Lower lobe of right lung (tissue), 2 donors: ENCODE results near the gene ATP6V0A1. TPM values are rescaled to one million over a fixed set of nuclear protein-coding genes. Genes with fewer than 3 reads are reported as not detected.

ENCODE experiments used
- ATAC-seq, 2 donors: fragments of 200-7000 bp; cut with Tn5 transposase; one replicate each; pipeline ENCODE4 v1.9.1; 2020 to 2022; ENCODE audit warnings: mild to moderate bottlenecking in 2 of 2, moderate library complexity in 2 of 2
- DNase-seq: peaks from one replicate; pipeline ENCODE4 v3.0.0-alpha.2; 2020
- H3K27ac ChIP-seq: fragments of 200-600 bp; one replicate; pipeline ENCODE4 v1.8.0; 2022
- H3K27me3 ChIP-seq: fragments of 200-600 bp; one replicate; pipeline ENCODE4 v1.8.0; 2022; ENCODE audit warnings: low read depth
- H3K36me3 ChIP-seq: fragments of 200-600 bp; one replicate; pipeline ENCODE4 v1.8.0; 2022; ENCODE audit warnings: mild to moderate bottlenecking
- H3K4me1 ChIP-seq: fragments of 200-600 bp; one replicate; pipeline ENCODE4 v1.8.0; 2022
- H3K4me3 ChIP-seq: fragments of 200-600 bp; one replicate; pipeline ENCODE4 v1.8.0; 2022; ENCODE audit warnings: mild to moderate bottlenecking
- H3K9me3 ChIP-seq: fragments of 200-600 bp; one replicate; pipeline ENCODE4 v1.8.0; 2022
- CTCF ChIP-seq: fragments of 200-600 bp; IDR thresholded peaks from one replicate; pipeline ENCODE4 v1.8.0; 2022; ENCODE audit warnings: antibody characterized with exemption, mild to moderate bottlenecking
- intact Hi-C: fragments of 100-400 bp; cut with DNase I; formaldehyde crosslinking; loops from one replicate; pipeline ENCODE4 v1.11.0; 2022
- total RNA-seq: library from RNA; stranded (reverse); fragmentation: NEBNext Ultra II Directional; extraction: Animal tissue kit (Norgen Biotek cat#: 25700); gene quantifications from one replicate; pipeline ENCODE4 v1.2.1, GENCODE V29; 2021
- donor health status: DM: no; HTN: yes; CAD: no; lungs with severe emphysema.

The ATP6V0A1 gene
- total RNA-seq, 1 donor from 2014 or later, result 107 TPM

- Histone ChIP-seq H3K4me1 (peaks cover 63% of the 10 kb centered on the region), H3K27me3 (no peaks in the 10 kb centered on the region), H3K9me3 (no peaks in the 10 kb centered on the region)
These were observed 1.4 kb upstream of the ATP6V0A1 start for GRCh38 chr17:42457107-42457792.

GRCh38 chr17:42459256-42459800, 650 bp downstream of the ATP6V0A1 start:
- peak; percentile 17 for TF ChIP-seq CTCF
- Histone ChIP-seq H3K4me1 (peaks cover 52% of the 10 kb centered on the region), H3K9me3 (no peaks in the 10 kb centered on the region), H3K4me3 (peak overlapping the region; percentile 73), H3K27ac (peak overlapping the region; percentile 89), H3K27me3 (no peaks in the 10 kb centered on the region), H3K36me3 (peaks cover 37% of the 10 kb centered on the region)
- intact Hi-C loops, result no loop called here
- ATAC-seq, result peak; percentile 49 to 56
- peak; percentile 64 for DNase-seq

More at GRCh38 chr17:42457107-42457792, 1.4 kb upstream of the ATP6V0A1 start:
- DNase-seq, result no peak
- ATAC-seq, result peak in 1 of 2 donors; percentile 7
- Histone ChIP-seq H3K36me3 (peaks cover 16% of the 10 kb centered on the region), H3K27ac (peak overlapping the region; percentile 89), H3K4me3 (no peak overlapping the region)
- intact Hi-C loops, result no loop called here
- no peak for TF ChIP-seq CTCF

GRCh38 chr17:42459801-42460281, 1.2 kb downstream of the ATP6V0A1 start:
- Histone ChIP-seq H3K36me3 (peaks cover 42% of the 10 kb centered on the region), H3K9me3 (no peaks in the 10 kb centered on the region), H3K4me3 (peak overlapping the region; percentile 73), H3K4me1 (peaks cover 47% of the 10 kb centered on the region), H3K27ac (peak overlapping the region; percentile 89), H3K27me3 (no peaks in the 10 kb centered on the region)
- intact Hi-C loops, result no loop called here
- ATAC-seq (peak in 1 of 2 donors; percentile 52), DNase-seq (no peak)
- no peak for TF ChIP-seq CTCF

- intact Hi-C loops, result no loop called here
- Histone ChIP-seq H3K27ac (no peak overlapping the region), H3K4me3 (peak overlapping the region; percentile 73), H3K27me3 (no peaks in the 10 kb centered on the region), H3K36me3 (peaks cover 47% of the 10 kb centered on the region), H3K9me3 (no peaks in the 10 kb centered on the region), H3K4me1 (peaks cover 44% of the 10 kb centered on the region)
- DNase-seq (no peak), ATAC-seq (no peak)
- TF ChIP-seq CTCF, result no peak
These were observed 1.7 kb downstream of the ATP6V0A1 start for GRCh38 chr17:42460371-42460770.

GRCh38 chr17:42463976-42464400, 5.3 kb downstream of the ATP6V0A1 start:
- H3K4me3 ChIP-seq, result no peak overlapping the region
- H3K27ac ChIP-seq, result no peak overlapping the region
- no peak for DNase-seq
- no peaks in the 10 kb centered on the region for H3K9me3 ChIP-seq
- H3K4me1 ChIP-seq, result peaks cover 33% of the 10 kb centered on the region
- intact Hi-C loops, result no loop called here
- H3K27me3 ChIP-seq, result no peaks in the 10 kb centered on the region
- no peak for ATAC-seq
- no peak for TF ChIP-seq CTCF
- peaks cover 82% of the 10 kb centered on the region for H3K36me3 ChIP-seq
